Nephron progenitor cell (in vitro differentiated cells): ENCODE results near the gene FAM228B.

Experiments used
- DNase-seq: peaks from one replicate; pipeline ENCODE4 v3.0.0; 2021
- H3K27ac Mint-ChIP-seq: 2 replicates; pipeline ENCODE4 v1.8.0; 2021; ENCODE audit warnings: mild to moderate bottlenecking, moderate library complexity, mixed read lengths
- H3K27me3 Mint-ChIP-seq: 2 replicates; pipeline ENCODE4 v1.8.0; 2021; ENCODE audit warnings: mild to moderate bottlenecking, low read depth, mixed read lengths; ENCODE audit not compliant: poor library complexity
- H3K36me3 Mint-ChIP-seq: 2 replicates; pipeline ENCODE4 v1.8.0; 2021; ENCODE audit warnings: low read depth, mixed read lengths
- H3K4me1 Mint-ChIP-seq: 2 replicates; pipeline ENCODE4 v1.8.0; 2021; ENCODE audit warnings: mixed read lengths
- H3K4me3 Mint-ChIP-seq: 2 replicates; pipeline ENCODE4 v1.8.0; 2021; ENCODE audit warnings: mild to moderate bottlenecking, moderate library complexity, mixed read lengths
- H3K9me3 Mint-ChIP-seq: 2 replicates; pipeline ENCODE4 v1.8.0; 2021; ENCODE audit warnings: mild to moderate bottlenecking, moderate library complexity, mixed read lengths
- TF ChIP-seq, protein P1 (sequence below): fragments of 200-600 bp; sonication (generic); IDR thresholded peaks from 2 replicates; pipeline ENCODE4 v1.5.0; 2021; ENCODE audit warnings: antibody characterized with exemption

FAM228B gene

DNA sequence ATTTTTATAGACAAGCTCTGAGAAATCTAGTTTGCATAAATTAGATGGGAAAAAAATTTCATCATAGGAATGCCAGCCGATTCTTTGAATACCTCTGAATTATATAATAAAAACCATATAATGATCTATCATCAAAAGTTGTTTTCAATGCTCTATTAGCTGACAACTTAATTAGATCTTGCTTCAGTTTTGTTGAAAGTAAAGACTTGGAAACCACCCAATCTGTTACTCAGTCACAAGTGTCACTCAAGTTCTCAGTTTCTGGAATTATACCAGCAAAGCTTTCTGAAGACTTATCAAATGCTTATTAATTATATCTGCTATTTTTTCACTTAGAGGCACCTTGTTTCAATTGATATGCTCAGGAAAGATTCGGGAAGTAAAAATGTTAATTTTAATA, 21.3 kb upstream of the FAM228B start:
- DNase-seq = no peak
- peaks cover 70% of the 10 kb centered on the region for H3K9me3 Mint-ChIP-seq
- H3K27ac Mint-ChIP-seq = no peak overlapping the region
- TF ChIP-seq, protein P1, sequence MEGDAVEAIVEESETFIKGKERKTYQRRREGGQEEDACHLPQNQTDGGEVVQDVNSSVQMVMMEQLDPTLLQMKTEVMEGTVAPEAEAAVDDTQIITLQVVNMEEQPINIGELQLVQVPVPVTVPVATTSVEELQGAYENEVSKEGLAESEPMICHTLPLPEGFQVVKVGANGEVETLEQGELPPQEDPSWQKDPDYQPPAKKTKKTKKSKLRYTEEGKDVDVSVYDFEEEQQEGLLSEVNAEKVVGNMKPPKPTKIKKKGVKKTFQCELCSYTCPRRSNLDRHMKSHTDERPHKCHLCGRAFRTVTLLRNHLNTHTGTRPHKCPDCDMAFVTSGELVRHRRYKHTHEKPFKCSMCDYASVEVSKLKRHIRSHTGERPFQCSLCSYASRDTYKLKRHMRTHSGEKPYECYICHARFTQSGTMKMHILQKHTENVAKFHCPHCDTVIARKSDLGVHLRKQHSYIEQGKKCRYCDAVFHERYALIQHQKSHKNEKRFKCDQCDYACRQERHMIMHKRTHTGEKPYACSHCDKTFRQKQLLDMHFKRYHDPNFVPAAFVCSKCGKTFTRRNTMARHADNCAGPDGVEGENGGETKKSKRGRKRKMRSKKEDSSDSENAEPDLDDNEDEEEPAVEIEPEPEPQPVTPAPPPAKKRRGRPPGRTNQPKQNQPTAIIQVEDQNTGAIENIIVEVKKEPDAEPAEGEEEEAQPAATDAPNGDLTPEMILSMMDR = no peak
- H3K27me3 Mint-ChIP-seq = no peaks in the 10 kb centered on the region
- no peak overlapping the region for H3K4me3 Mint-ChIP-seq
- H3K4me1 Mint-ChIP-seq = no peaks in the 10 kb centered on the region
- H3K36me3 Mint-ChIP-seq = peaks cover 69% of the 10 kb centered on the region

DNA sequence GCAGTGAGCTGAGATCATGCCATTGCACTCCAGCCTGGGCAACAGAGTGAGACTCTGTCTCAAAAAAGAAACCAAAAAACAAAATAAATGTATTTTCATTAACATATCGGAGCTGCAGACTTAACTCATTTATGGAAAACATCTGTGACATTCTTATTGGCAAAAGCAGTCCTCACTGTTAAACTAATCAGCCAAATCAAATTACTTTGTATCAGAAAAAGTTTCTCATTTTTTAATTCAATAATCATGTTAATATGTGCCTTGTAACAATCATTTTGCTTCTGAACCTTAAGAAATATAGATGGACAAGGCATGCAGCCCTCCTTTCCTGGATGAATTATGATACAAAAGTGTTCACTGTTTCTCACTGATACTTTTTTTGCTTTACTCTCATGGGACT, 20.6 kb upstream of the FAM228B start:
- no peaks in the 10 kb centered on the region for H3K27me3 Mint-ChIP-seq
- H3K4me3 Mint-ChIP-seq = no peak overlapping the region
- TF ChIP-seq, protein P1 = no peak
- H3K4me1 Mint-ChIP-seq = no peaks in the 10 kb centered on the region
- no peak for DNase-seq
- peaks cover 70% of the 10 kb centered on the region for H3K9me3 Mint-ChIP-seq
- H3K36me3 Mint-ChIP-seq = peaks cover 69% of the 10 kb centered on the region
- no peak overlapping the region for H3K27ac Mint-ChIP-seq

DNA sequence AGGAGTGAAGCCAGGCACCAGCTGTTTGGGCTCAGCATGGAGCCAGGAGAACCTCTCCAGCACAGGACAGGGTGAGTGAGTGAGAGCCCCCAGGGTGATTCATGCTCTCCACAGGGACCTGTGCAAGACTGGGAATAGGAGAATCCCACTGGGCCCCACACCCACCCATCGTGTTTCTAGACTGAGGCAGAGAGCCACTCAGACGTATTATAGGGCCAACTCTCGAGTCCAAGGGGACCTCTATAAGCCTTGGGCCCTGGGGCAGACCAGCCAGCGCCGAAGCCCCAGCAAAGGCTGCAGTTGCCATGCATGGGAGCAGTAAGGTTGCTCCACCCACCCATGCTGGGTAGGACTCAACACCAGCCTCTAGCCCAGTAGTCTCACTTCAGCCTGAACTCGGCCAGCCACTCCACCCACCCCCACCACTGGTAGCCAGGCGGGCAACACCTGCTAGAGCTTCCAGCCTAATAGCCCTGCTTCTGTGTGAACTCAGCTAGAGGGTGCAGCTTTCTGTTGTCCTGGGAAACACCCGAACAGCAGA, 19.1 kb upstream of the FAM228B start:
- TF ChIP-seq, protein P1 = no peak
- Mint-ChIP-seq H3K4me1 (no peaks in the 10 kb centered on the region), H3K27me3 (no peaks in the 10 kb centered on the region), H3K9me3 (peaks cover 67% of the 10 kb centered on the region), H3K36me3 (peaks cover 62% of the 10 kb centered on the region), H3K4me3 (no peak overlapping the region), H3K27ac (no peak overlapping the region)
- no peak for DNase-seq

DNA sequence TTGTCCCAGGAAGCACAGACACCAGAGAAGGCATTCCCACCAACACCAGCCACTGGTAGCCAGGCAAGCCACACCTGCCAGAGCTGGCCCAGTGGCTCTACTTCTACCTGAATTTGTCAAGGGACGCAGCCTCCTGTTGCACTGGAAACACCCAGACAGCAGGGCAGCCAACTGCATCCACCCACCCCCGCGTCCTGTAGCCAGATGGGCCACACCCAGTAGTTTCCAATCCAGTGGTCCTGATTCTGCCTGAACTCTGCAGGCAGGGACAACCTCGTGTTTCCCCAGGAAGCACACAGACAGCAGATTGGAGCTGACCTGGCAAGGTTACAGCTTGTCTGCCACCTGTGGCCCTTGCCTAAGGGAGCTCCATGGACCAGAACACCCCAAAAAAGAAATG, 18.4 kb upstream of the FAM228B start:
- Mint-ChIP-seq H3K27ac (no peak overlapping the region), H3K9me3 (peaks cover 67% of the 10 kb centered on the region), H3K27me3 (no peaks in the 10 kb centered on the region), H3K4me3 (no peak overlapping the region), H3K36me3 (peaks cover 57% of the 10 kb centered on the region), H3K4me1 (no peaks in the 10 kb centered on the region)
- TF ChIP-seq, protein P1 = no peak
- no peak for DNase-seq

DNA sequence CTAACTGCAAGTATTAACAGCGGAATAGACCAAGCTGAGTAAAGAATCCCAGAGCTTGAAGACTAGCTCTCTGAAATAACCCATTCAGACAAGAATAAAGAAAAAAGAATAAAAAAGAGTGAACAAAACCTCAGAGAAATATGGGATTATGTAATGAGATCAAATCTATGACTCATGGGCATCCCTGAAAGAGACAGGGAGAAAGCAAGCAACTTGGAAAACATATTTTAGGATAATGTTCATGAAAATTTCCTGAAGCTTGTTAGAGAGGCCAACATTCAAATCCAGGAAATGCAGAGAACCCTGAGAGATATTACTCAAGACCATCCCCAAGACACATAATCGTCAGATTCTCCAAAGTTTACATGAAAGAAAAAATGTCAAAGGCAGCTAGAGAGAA, 17.5 kb upstream of the FAM228B start:
- Mint-ChIP-seq H3K4me3 (no peak overlapping the region), H3K9me3 (peaks cover 60% of the 10 kb centered on the region), H3K27ac (no peak overlapping the region), H3K4me1 (peaks cover 3% of the 10 kb centered on the region), H3K36me3 (peaks cover 52% of the 10 kb centered on the region), H3K27me3 (no peaks in the 10 kb centered on the region)
- no peak for DNase-seq
- TF ChIP-seq, protein P1 = no peak

DNA sequence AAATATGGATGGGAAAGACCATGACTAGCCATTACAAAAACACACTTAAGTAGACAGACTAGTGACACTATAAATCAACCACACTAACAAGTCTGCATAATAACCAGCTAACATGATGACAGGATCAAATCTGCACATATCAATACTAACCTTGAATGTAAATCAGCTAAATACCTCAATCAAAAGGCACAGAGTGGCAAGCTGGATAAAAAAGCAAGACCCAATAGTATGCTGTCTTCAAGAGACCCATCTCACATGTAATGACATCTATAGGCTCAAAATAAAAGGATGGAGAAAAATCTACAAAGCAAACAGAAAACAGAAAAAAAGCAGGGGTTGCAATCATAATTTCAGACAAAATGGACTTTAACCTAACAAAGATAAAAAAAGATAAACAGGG, 16.5 kb upstream of the FAM228B start:
- Mint-ChIP-seq H3K36me3 (peaks cover 50% of the 10 kb centered on the region), H3K27ac (no peak overlapping the region), H3K27me3 (no peaks in the 10 kb centered on the region), H3K4me1 (peaks cover 13% of the 10 kb centered on the region), H3K4me3 (no peak overlapping the region), H3K9me3 (peaks cover 55% of the 10 kb centered on the region)
- DNase-seq = no peak
- TF ChIP-seq, protein P1 = no peak
